HG03520 (cell line): ENCODE results near the gene CCDC8.
"Not testable (repeated sequence)": the region's sequence is repeated elsewhere in the genome, so short reads cannot be mapped to it uniquely, and the experiment has no call there.

Source experiments
- ATAC-seq: cut with Tn5 transposase; IDR thresholded peaks from one replicate; pipeline ENCODE4 v1.9.1; 2021; ENCODE audit warnings: mild to moderate bottlenecking, moderate library complexity; ENCODE audit not compliant: unreplicated experiment

Gene CCDC8

DNA sequence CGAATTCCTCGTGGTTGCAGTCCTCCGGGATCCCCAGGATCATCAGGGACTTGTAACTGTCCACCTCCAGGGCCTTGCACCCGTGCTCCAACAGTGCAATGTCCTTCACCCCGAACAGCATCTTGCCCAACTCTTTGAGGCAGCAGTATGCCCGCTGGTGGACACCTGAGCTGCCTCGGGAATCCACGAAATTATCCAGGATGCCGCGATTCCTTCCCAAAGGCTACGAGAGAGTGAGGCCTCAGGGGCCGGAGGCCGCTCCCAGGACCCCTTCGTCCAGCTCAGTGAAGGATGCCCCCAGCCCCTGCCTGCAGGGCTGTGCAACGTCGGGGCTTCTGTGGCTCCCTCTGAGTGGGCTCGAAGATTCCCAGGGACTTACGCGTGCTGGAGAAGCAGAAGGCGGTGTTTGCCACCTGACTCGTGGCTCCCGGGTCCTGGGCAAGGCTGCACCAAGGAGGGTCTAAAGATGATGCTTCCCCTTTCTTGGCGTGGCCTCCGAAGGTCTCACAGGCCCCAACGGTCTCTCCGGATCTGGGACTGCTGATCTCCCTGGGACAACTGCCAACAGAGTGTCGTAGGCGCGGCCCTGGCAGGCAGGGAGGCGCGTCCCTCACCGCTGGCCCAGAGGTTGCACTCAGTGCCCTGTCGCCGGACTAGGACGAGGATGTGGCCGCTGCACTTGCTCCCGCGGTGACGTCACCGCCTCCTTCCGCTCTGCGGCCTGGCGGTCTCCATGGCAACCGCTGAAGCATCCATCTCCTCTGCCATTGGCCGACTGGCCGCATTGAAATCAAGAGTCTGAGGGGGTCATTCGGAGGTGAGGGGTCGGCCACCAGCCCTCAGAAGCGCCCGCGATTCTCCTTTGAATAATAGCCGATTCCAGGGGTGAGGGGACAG, 15.1 kb upstream of the CCDC8 start, which contains the start of gene PNMA8C:
Gene PNMA8C, minus strand, starts transcription at position 698 of the 897 bp plus-strand sequence. Its CDS starts 577 bp downstream, at position 121.
- ATAC-seq, result no peak

DNA sequence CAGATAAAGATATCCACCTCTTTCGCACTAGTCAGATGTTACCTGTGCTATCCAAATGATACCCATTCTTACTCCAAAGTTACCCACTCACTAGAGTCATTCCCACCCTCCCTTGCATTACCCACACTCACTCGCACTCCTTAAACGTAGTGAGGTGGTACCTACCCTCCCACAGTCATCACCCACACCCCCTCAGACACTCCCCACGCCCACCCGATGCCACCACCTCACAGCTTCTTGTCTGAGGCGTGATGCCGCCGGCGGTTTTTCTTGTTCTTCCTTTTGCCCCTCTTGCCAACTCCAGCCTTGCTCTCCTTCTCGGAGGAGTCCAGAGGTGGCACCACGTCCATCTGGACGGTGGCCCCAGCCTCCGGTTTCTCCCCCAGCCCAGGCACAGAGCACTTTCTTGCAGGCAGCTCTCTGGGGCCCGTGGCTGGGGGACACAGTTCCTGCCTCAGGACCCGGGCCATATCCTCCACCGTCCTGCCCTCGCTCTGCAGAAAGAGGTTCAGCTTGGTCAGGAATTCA, 14.2 kb upstream of the CCDC8 start:
- ATAC-seq, result no peak

- ATAC-seq, result no peak
Observed at GRCh38 chr19:46426506-46427162, 13.3 kb upstream of the CCDC8 start.

DNA sequence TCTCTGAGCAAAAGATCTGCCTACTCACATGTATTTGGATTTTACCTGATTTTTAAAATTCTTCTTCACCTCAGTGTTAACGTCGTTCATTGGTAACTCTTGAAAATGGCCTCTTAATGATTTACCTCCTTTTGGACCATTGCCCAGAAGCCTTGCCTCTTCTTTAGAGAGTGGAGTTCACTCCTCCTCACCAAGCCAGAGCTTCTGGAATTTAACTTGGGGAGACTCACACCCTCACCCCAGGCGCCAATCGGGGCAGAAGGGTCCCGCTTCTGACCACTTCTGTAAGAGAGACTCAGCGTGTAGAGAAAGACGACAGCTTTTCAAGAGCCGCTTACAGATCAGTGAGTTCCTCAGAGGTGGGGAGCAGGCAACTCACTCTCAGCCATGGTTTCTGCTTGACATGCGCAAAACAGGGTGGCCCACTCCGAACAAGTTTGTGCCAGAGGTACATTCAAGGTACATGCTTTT, 12.7 kb upstream of the CCDC8 start:
- no peak for ATAC-seq

DNA sequence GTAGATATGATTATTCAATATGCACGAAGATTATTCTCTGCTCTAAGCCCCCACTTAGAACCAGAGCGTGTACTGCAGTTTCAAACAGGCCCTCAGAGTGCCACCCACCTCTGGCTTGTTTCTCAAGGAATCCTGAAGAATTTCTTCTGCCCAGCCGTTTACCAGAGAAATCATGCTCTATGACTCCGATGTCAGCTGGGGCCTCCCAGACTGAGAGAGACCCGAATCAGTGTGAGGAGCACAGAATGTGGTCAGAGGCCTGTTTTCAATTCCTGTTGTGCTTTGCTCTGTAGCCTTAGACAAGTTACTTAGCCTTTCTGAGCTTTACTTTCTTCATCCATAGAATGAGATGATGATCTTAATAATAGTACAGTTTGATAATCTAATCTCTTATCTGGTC, 9.8 kb upstream of the CCDC8 start:
- no peak for ATAC-seq

- no peak for ATAC-seq
Observed at GRCh38 chr19:46422344-46422743, 9.0 kb upstream of the CCDC8 start.

DNA sequence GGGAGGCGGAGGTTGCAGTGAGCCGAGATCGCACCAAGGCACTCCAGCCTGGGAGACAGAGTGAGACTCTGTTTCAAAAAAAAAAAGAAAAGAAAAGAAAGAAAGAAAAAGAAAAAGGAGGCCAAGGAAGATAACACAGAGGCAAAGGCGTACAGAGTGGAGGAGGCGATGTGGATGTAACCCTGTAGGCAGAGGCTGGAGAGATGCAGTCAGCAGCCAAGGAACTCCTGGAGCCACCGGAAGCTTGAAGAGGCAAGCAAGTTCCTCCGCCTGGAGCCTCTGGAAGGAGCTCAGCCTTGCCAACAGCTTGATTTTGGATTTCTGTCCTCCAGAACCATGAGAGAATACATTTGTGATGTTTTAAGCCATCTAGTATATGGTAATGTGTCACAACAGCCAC, 6.7 kb upstream of the CCDC8 start:
- ATAC-seq, result no peak

- ATAC-seq, result not testable (repeated sequence)
Observed at GRCh38 chr19:46415804-46416709, 2.7 kb upstream of the CCDC8 start.

DNA sequence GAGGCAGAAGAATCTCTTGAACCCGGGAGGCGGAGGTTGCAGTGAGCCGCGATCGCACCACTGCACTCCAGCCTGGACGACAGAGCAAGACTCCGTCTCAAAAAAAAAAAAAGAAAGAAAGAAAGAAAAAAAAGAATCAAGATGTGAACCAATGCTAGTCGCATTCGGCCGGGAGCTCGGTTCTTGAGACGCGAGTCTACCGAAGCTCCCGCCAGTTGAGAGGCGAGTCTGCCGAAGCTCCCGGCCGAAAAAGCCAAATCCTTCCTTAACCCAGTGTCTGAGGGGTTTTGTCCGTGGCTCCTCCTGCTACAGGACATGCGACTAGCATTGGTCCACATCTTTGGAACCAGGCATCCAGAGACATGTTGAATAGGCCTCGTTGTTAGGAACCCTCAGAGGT, 1.5 kb upstream of the CCDC8 start:
- not testable (repeated sequence) for ATAC-seq

GRCh38 chr19:46412650-46413261, 608 bp downstream of the CCDC8 start:
- ATAC-seq, result no peak

- ATAC-seq, result no peak
Observed at GRCh38 chr19:46411925-46412649, 1.3 kb downstream of the CCDC8 start.

DNA sequence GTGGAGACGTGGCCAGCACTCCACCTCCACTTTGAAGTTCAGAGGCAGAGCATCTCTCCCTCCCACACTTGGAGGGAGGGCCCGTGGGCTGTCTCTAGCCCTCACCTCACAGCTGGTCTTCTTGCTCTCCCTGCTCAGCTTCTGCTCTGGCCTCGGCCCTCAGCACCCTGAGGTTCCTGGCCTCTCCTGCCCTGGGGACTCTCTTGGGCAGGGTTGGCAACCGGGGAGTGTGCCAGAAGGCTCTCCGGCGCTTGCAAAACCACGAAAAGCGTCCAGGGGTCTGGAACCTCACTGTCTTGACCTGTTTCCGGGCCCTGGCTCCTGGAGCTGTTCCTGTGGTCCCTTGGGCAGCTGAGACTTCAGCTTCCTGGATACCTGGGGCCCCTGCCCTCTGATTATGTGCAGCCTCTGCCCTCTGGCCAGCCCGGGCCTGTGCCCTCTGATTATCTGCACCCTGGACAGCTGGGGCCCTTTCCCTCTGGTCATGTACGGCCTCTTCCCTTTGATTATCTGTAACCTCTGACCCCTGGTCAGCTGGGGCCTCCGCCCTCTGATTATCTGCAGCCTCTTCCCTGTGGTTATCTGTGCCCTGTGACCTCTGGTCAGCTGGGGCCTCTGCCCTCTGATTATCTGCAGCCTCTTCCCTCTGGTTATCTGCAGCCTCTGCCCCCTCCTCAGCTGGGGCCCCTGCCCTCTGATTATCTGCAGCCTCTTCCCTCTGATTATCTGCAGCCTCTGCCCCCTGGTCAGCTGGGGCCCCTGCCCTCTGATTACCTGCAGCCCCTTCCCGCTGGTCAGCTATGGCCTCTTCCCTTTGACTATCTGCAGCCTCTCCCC, 2.1 kb downstream of the CCDC8 start:
- no peak for ATAC-seq

- ATAC-seq, result no peak
Observed at GRCh38 chr19:46410205-46411087, 2.9 kb downstream of the CCDC8 start.

- ATAC-seq, result no peak
Observed at GRCh38 chr19:46409191-46409590, 4.2 kb downstream of the CCDC8 start.

DNA sequence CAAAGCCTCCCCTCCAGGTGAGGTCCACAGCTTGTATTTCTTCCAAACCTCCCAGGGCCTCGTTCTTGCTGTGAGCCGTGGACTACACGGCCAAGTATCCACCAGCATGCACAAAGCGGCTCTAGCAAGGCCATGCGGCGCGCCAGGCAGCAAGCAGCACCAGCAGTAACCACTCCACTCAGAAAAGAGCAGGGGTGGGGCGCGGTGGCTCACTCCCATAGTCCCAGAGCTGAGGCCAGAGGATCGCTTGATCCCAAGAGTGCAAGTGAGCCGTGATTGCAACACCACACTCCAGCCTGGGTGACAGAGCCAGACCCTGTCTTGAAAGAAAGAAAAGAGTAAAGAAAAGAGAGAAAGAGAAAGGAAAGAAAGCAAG, 4.7 kb downstream of the CCDC8 start:
- no peak for ATAC-seq

- no peak for ATAC-seq
Observed at GRCh38 chr19:46407856-46408663, 5.3 kb downstream of the CCDC8 start.

GRCh38 chr19:46406976-46407375, 6.4 kb downstream of the CCDC8 start:
- ATAC-seq, result no peak
